ENCODE measurements around the gene RBM6.
A peak's percentile ranks its signal among the peaks of the same experiment; 100 is the strongest.

Gene RBM6

GRCh38 chr3:49901366-49902339, 38.3 kb upstream of the RBM6 start:
- H3K79me2 ChIP-seq (ENCODE audit: insufficient read depth, low read length), result no peaks in the 10 kb centered on the region
- H3K36me3 ChIP-seq (ENCODE audit: insufficient read depth, low read length), result no peaks in the 10 kb centered on the region
- no peaks in the 10 kb centered on the region for H4K20me1 ChIP-seq (ENCODE audit: insufficient read depth, low read length)
- no peaks in the 10 kb centered on the region for H3K27me3 ChIP-seq (ENCODE audit: insufficient read depth, low read length)
- no peak for TF ChIP-seq CTCF (IDR thresholded peaks at IDR 0.05; ENCODE audit: low read length)
- no peak for TF ChIP-seq EZH2 (IDR thresholded peaks at IDR 0.05; ENCODE audit: borderline replicate concordance, low read length)
- H3K9me2 ChIP-seq (ENCODE audit: low read depth, low read length), result no peaks in the 10 kb centered on the region
- no peak overlapping the region for H3K27ac ChIP-seq (ENCODE audit: low read depth, low read length, poor library complexity, severe bottlenecking)
- peaks cover 40% of the 10 kb centered on the region for H3K4me1 ChIP-seq (ENCODE audit: insufficient read depth, low read length, severe bottlenecking)
- H3F3A ChIP-seq (ENCODE audit: insufficient read depth, low read length), result no peaks in the 10 kb centered on the region
- peak overlapping the region; percentile 8; the same call in 1 of the 2 replicates for H3K4me2 ChIP-seq (ENCODE audit: low read length)
- H3K9ac ChIP-seq (ENCODE audit: low read length), result no peak overlapping the region; the same call in 1 of the 2 replicates
- H2AFZ ChIP-seq (ENCODE audit: low read length), result no peak overlapping the region
- peak overlapping the region; percentile 63 for H3K4me3 ChIP-seq (ENCODE audit: low read depth, low read length, poor library complexity, severe bottlenecking)
- no peaks in the 10 kb centered on the region for H3K9me3 ChIP-seq (ENCODE audit: low read length)

- Histone ChIP-seq H2AFZ (ENCODE audit: low read length) (no peak overlapping the region), H3F3A (ENCODE audit: insufficient read depth, low read length) (no peaks in the 10 kb centered on the region), H3K9ac (ENCODE audit: low read length) (peak overlapping the region; percentile 69; the same call in 1 of the 2 replicates), H3K4me1 (ENCODE audit: insufficient read depth, low read length, severe bottlenecking) (peaks cover 40% of the 10 kb centered on the region), H3K79me2 (ENCODE audit: insufficient read depth, low read length) (no peaks in the 10 kb centered on the region), H3K27me3 (ENCODE audit: insufficient read depth, low read length) (no peaks in the 10 kb centered on the region), H3K4me2 (ENCODE audit: low read length) (peak overlapping the region; percentile 82; the same call in 1 of the 2 replicates), H3K36me3 (ENCODE audit: insufficient read depth, low read length) (no peaks in the 10 kb centered on the region), H4K20me1 (ENCODE audit: insufficient read depth, low read length) (no peaks in the 10 kb centered on the region), H3K9me2 (ENCODE audit: low read depth, low read length) (no peaks in the 10 kb centered on the region), H3K4me3 (ENCODE audit: low read depth, low read length, poor library complexity, severe bottlenecking) (peak overlapping the region; percentile 63), H3K9me3 (ENCODE audit: low read length) (no peaks in the 10 kb centered on the region), H3K27ac (ENCODE audit: low read depth, low read length, poor library complexity, severe bottlenecking) (no peak overlapping the region)
- TF ChIP-seq CTCF (IDR thresholded peaks at IDR 0.05; ENCODE audit: low read length), result no peak
- TF ChIP-seq EZH2 (IDR thresholded peaks at IDR 0.05; ENCODE audit: borderline replicate concordance, low read length), result no peak
Measured at GRCh38 chr3:49902511-49903345, 37.2 kb upstream of the RBM6 start.

GRCh38 chr3:49903451-49904424, 36.2 kb upstream of the RBM6 start, which contains the start of gene MST1R:
MST1R (minus strand) TSS chr3:49903873; CDS start chr3:49903609, 264 bp downstream.
- Histone ChIP-seq H3K9me2 (ENCODE audit: low read depth, low read length) (no peaks in the 10 kb centered on the region), H2AFZ (ENCODE audit: low read length) (no peak within 1 kb of the TSS), H3K4me2 (ENCODE audit: low read length) (peak within 1 kb of the TSS; percentile 82)

More at GRCh38 chr3:49903451-49904424, 36.2 kb upstream of the RBM6 start, which contains the start of gene MST1R:
- Histone ChIP-seq H3K9ac (ENCODE audit: low read length) (peak within 1 kb of the TSS; percentile 69), H3K36me3 (ENCODE audit: insufficient read depth, low read length) (no peaks in the 10 kb centered on the region), H3K79me2 (ENCODE audit: insufficient read depth, low read length) (no peaks in the 10 kb centered on the region), H3K4me1 (ENCODE audit: insufficient read depth, low read length, severe bottlenecking) (peaks cover 40% of the 10 kb centered on the region), H4K20me1 (ENCODE audit: insufficient read depth, low read length) (no peaks in the 10 kb centered on the region), H3K27me3 (ENCODE audit: insufficient read depth, low read length) (no peaks in the 10 kb centered on the region), H3F3A (ENCODE audit: insufficient read depth, low read length) (no peaks in the 10 kb centered on the region), H3K4me3 (ENCODE audit: low read depth, low read length, poor library complexity, severe bottlenecking) (peak within 1 kb of the TSS; percentile 63), H3K9me3 (ENCODE audit: low read length) (no peaks in the 10 kb centered on the region), H3K27ac (ENCODE audit: low read depth, low read length, poor library complexity, severe bottlenecking) (no peak within 1 kb of the TSS)
- no peak for TF ChIP-seq CTCF (IDR thresholded peaks at IDR 0.05; ENCODE audit: low read length)
- TF ChIP-seq EZH2 (IDR thresholded peaks at IDR 0.05; ENCODE audit: borderline replicate concordance, low read length), result no peak

All from OCI-LY1 (cell line).